H9 (cell line): Measurements from ENCODE around the gene AJAP1. TPM values are rescaled to one million over a fixed set of nuclear protein-coding genes. Genes with fewer than 3 reads are reported as not detected.
A peak's percentile ranks its signal among the peaks of the same experiment; 100 is the strongest.

ENCODE experiments used
- DNase-seq: peaks from one replicate; pipeline ENCODE4 v3.0.0-alpha.2; 2017
- H2AFZ ChIP-seq: one replicate; pipeline ENCODE4 v1.6.1; 2013; ENCODE audit warnings: mild to moderate bottlenecking, low read length, control low read depth, moderate library complexity
- H2AK5ac ChIP-seq: 2 replicates; pipeline ENCODE4 v1.6.1; 2013; ENCODE audit warnings: low read length, control low read depth, mixed read lengths; ENCODE audit not compliant: insufficient read length
- H2BK120ac ChIP-seq: one replicate; pipeline ENCODE4 v1.6.1; 2013; ENCODE audit warnings: low read depth, mild to moderate bottlenecking, low read length, control low read depth, inconsistent platforms; ENCODE audit not compliant: poor library complexity, severe bottlenecking
- H2BK12ac ChIP-seq: 2 replicates; pipeline ENCODE4 v1.6.1; 2013; ENCODE audit warnings: low read length, control low read depth, mixed read lengths, low read depth; ENCODE audit not compliant: insufficient read length
- H2BK15ac ChIP-seq: 2 replicates; pipeline ENCODE4 v1.6.1; 2013; ENCODE audit warnings: low read depth, low read length, control low read depth
- H2BK20ac ChIP-seq: one replicate; pipeline ENCODE4 v1.6.1; 2013; ENCODE audit warnings: low read depth, mild to moderate bottlenecking, low read length, control low read depth, inconsistent platforms; ENCODE audit not compliant: poor library complexity, severe bottlenecking
- H2BK5ac ChIP-seq: 2 replicates; pipeline ENCODE4 v1.6.1; 2013; ENCODE audit warnings: low read length, control low read depth, mixed read lengths; ENCODE audit not compliant: insufficient read length
- H3K14ac ChIP-seq: 2 replicates; pipeline ENCODE4 v1.6.1; 2013; ENCODE audit warnings: low read length, control low read depth; ENCODE audit not compliant: insufficient read depth
- H3K18ac ChIP-seq: 2 replicates; pipeline ENCODE4 v1.6.1; 2013; ENCODE audit warnings: low read depth, mild to moderate bottlenecking, mixed read lengths, low read length, control low read depth; ENCODE audit not compliant: insufficient read length
- H3K23ac ChIP-seq: 2 replicates; pipeline ENCODE4 v1.6.1; 2013; ENCODE audit warnings: low read length, control low read depth, mixed read lengths, low read depth; ENCODE audit not compliant: insufficient read length
- H3K23me2 ChIP-seq: 2 replicates; pipeline ENCODE4 v1.6.1; 2013; ENCODE audit warnings: low read depth, mild to moderate bottlenecking, mixed read lengths, low read length, control low read depth; ENCODE audit not compliant: insufficient read length, poor library complexity, severe bottlenecking
- H3K27ac ChIP-seq: 2 replicates; pipeline ENCODE4 v1.5.1; 2013; ENCODE audit warnings: low read length, control low read depth, mixed read lengths, low read depth; ENCODE audit not compliant: insufficient read length
- H3K27me3 ChIP-seq: 2 replicates; pipeline ENCODE4 v1.6.1; 2013; ENCODE audit warnings: low read length, control low read depth, inconsistent platforms; ENCODE audit not compliant: insufficient read depth
- H3K4ac ChIP-seq: 2 replicates; pipeline ENCODE4 v1.6.1; 2013; ENCODE audit warnings: low read depth, mild to moderate bottlenecking, control low read depth, inconsistent platforms, low read length, moderate library complexity
- H3K4me1 ChIP-seq: 2 replicates; pipeline ENCODE4 v1.6.1; 2013; ENCODE audit warnings: low read length, control low read depth, inconsistent platforms; ENCODE audit not compliant: insufficient read depth
- H3K4me2 ChIP-seq: 2 replicates; pipeline ENCODE4 v1.6.1; 2013; ENCODE audit warnings: low read length, control low read depth, mixed read lengths; ENCODE audit not compliant: insufficient read length, insufficient read depth
- H3K56ac ChIP-seq: 2 replicates; pipeline ENCODE4 v1.6.1; 2013; ENCODE audit warnings: low read depth, mild to moderate bottlenecking, mixed read lengths, low read length, control low read depth; ENCODE audit not compliant: insufficient read length
- H3K79me1 ChIP-seq: 2 replicates; pipeline ENCODE4 v1.6.1; 2013; ENCODE audit warnings: low read depth, mild to moderate bottlenecking, moderate library complexity, low read length, control low read depth, inconsistent platforms; ENCODE audit not compliant: insufficient read depth, poor library complexity, severe bottlenecking
- H3K79me2 ChIP-seq: 2 replicates; pipeline ENCODE4 v1.6.1; 2013; ENCODE audit warnings: low read length, control low read depth, inconsistent platforms; ENCODE audit not compliant: insufficient read depth
- H3K9ac ChIP-seq: 2 replicates; pipeline ENCODE4 v1.6.1; 2013; ENCODE audit warnings: low read length, control low read depth, mixed read lengths; ENCODE audit not compliant: insufficient read length; ENCODE audit errors: extremely low read depth
- H3K9me3 ChIP-seq: one replicate; pipeline ENCODE4 v1.6.1; 2013; ENCODE audit warnings: low read depth, low read length, inconsistent platforms; ENCODE audit not compliant: control insufficient read depth
- H3T11ph ChIP-seq: one replicate; pipeline ENCODE4 v1.6.1; 2013; ENCODE audit warnings: mild to moderate bottlenecking, low read length, control low read depth, inconsistent platforms
- H4K20me1 ChIP-seq: one replicate; pipeline ENCODE4 v1.6.1; 2013; ENCODE audit not compliant: control insufficient read depth, insufficient read length, insufficient read depth
- H4K5ac ChIP-seq: 2 replicates; pipeline ENCODE4 v1.6.1; 2013; ENCODE audit warnings: low read depth, mild to moderate bottlenecking, mixed read lengths, low read length, control low read depth; ENCODE audit not compliant: insufficient read length
- H4K8ac ChIP-seq: replicated peaks from 2 replicates; pipeline ENCODE4 v1.6.1; 2013; ENCODE audit warnings: low read length, control low read depth, mixed read lengths, low read depth; ENCODE audit not compliant: insufficient read length
- H4K91ac ChIP-seq: 2 replicates; pipeline ENCODE4 v1.6.1; 2013; ENCODE audit warnings: low read depth, mild to moderate bottlenecking, moderate library complexity, mixed read lengths, low read length, control low read depth; ENCODE audit not compliant: insufficient read length
- H3K27ac Mint-ChIP-seq, 3 experiments: 2 replicates in 2 of 3; 3 replicates in 1 of 3; pipeline ENCODE4 v1.8.0; 2020 to 2021; ENCODE audit warnings: mixed read lengths in 3 of 3, mild to moderate bottlenecking in 1 of 3, moderate library complexity in 1 of 3
- H3K27me3 Mint-ChIP-seq: 2 replicates; pipeline ENCODE4 v1.8.0; 2021; ENCODE audit warnings: low read depth, mild to moderate bottlenecking, moderate library complexity, mixed read lengths
- H3K36me3 Mint-ChIP-seq, 3 experiments: 2 replicates in 2 of 3; 3 replicates in 1 of 3; pipeline ENCODE4 v1.8.0; 2020 to 2021; ENCODE audit warnings: low read depth in 3 of 3, mixed read lengths in 3 of 3; ENCODE audit not compliant: insufficient read depth in 1 of 3
- H3K4me1 Mint-ChIP-seq, 2 experiments: 2 replicates each; pipeline ENCODE4 v1.8.0; 2020; ENCODE audit warnings: mixed read lengths in 2 of 2
- H3K4me3 Mint-ChIP-seq, 2 experiments: 2 replicates in 1 of 2; 3 replicates in 1 of 2; pipeline ENCODE4 v1.8.0; 2020 to 2021; ENCODE audit warnings: mild to moderate bottlenecking in 2 of 2, mixed read lengths in 2 of 2, moderate library complexity in 1 of 2
- H3K9me3 Mint-ChIP-seq, 2 experiments: 2 replicates in 1 of 2; 3 replicates in 1 of 2; pipeline ENCODE4 v1.8.0; 2020; ENCODE audit warnings: mild to moderate bottlenecking in 2 of 2, mixed read lengths in 2 of 2, moderate library complexity in 1 of 2
- CTCF ChIP-seq: fragments of 200-600 bp; sonication (generic); conservative IDR thresholded peaks from 3 replicates; pipeline ENCODE4 v1.8.0; 2021; ENCODE audit warnings: antibody characterized with exemption, mild to moderate bottlenecking
- WGBS: extraction: QIAGEN DNeasy Blood & Tissue Kit; methylation state at CpG from one replicate; pipeline ENCODE4 v1.1.7; 2013; ENCODE audit warnings: missing lambda C conversion rate, low lambda C conversion rate, mixed read lengths; ENCODE audit not compliant: insufficient read length; ENCODE audit errors: extremely low coverage; 5-methylcytosine and 5-hydroxymethylcytosine counted together
- total RNA-seq: library from RNA; stranded (reverse); gene quantifications from 2 replicates; pipeline ENCODE4 v1.2.1, GENCODE V29; 2021

Gene AJAP1
- total RNA-seq, 1 experiment from 2014 or later = 8.6 TPM

- no peaks in the 10 kb centered on the region for H4K20me1 ChIP-seq
- no CpG with 5 or more reads among the region's 7 CpGs for WGBS
- no peaks in the 10 kb centered on the region for H3K23me2 ChIP-seq
- H3K14ac ChIP-seq = no peak overlapping the region
- H3K9me3 ChIP-seq = no peaks in the 10 kb centered on the region
- H2BK5ac ChIP-seq = no peak overlapping the region
- Mint-ChIP-seq H3K27me3 (peaks cover 9% of the 10 kb centered on the region), H3K9me3 (no peaks in the 10 kb centered on the region; a peak in 1 of 5 replicates), H3K4me3 (no peak overlapping the region), H3K27ac (no peak overlapping the region), H3K4me1 (peaks cover 7 to 10% of the 10 kb centered on the region in 2 experiments), H3K36me3 (peaks cover 0 to 6% (median 0%) of the 10 kb centered on the region in 3 experiments; a peak in 2 of 7 replicates)
- no peak for DNase-seq
- H2BK120ac ChIP-seq = no peak overlapping the region
- H3K23ac ChIP-seq = no peak overlapping the region
- no peak overlapping the region for H3K18ac ChIP-seq
- no peak overlapping the region for H4K91ac ChIP-seq
- no peaks in the 10 kb centered on the region for H3K79me2 ChIP-seq
- H2BK12ac ChIP-seq = no peak overlapping the region
- no peak overlapping the region for H3T11ph ChIP-seq
- no peak overlapping the region for H4K8ac ChIP-seq
- H2AFZ ChIP-seq = no peak overlapping the region
- no peaks in the 10 kb centered on the region for H3K27me3 ChIP-seq
- H2BK15ac ChIP-seq = no peak overlapping the region
- TF ChIP-seq CTCF = peak; percentile 65
- no peak overlapping the region for H2AK5ac ChIP-seq
- H3K56ac ChIP-seq = no peak overlapping the region
- no peak overlapping the region for H3K4me2 ChIP-seq
- no peaks in the 10 kb centered on the region for H3K79me1 ChIP-seq
- no peak overlapping the region for H3K27ac ChIP-seq
- no peaks in the 10 kb centered on the region for H3K4me1 ChIP-seq
- H4K5ac ChIP-seq = no peak overlapping the region
- no peak overlapping the region for H2BK20ac ChIP-seq
- H3K9ac ChIP-seq = no peak overlapping the region
- H3K4ac ChIP-seq = no peak overlapping the region
Observed at GRCh38 chr1:4778056-4778455, 123.6 kb downstream of the AJAP1 start.
